ENCODE data around the gene HOXB9. TPM values are rescaled to one million over a fixed set of nuclear protein-coding genes. Genes with fewer than 3 reads are reported as not detected.

HOXB9 gene
- total and polyA plus RNA-seq, 9 of the 15 experiments (the other 6 are each of a cell fraction or from before 2014, with no cell fraction given): 3.1 to 196 (median 77.6) TPM

GRCh38 chr17:48624544-48625494 is 1.3 kb downstream of the HOXB9 start (continued):
- no peak for TF ChIP-seq IRF1 (CRISPR knock-in tag; IDR thresholded peaks at IDR 0.05; ENCODE audit: borderline replicate concordance)
- peak in 1 of 2 experiments; percentile 61; a peak in 1 of 4 replicates for TF ChIP-seq MLLT1 (IDR thresholded peaks at IDR 0.05)
- TF ChIP-seq MLX (CRISPR knock-in tag; conservative IDR thresholded peaks at IDR 0.05): no peak
- no peak for TF ChIP-seq MAFK (IDR thresholded peaks at IDR 0.05; ENCODE audit: low read length)
- no peak for TF ChIP-seq CREB3 (tag; conservative IDR thresholded peaks at IDR 0.05; ENCODE audit: low read depth)
- no peak for TF ChIP-seq TRIM25 (IDR thresholded peaks at IDR 0.05; ENCODE audit: borderline replicate concordance)
- peak; percentile 26 for TF ChIP-seq SAP30 (IDR thresholded peaks at IDR 0.05; ENCODE audit: borderline replicate concordance, insufficient read depth, low read depth, low read length, poor library complexity, severe bottlenecking)
- no peak for TF ChIP-seq CBX2 (IDR thresholded peaks at IDR 0.05; ENCODE audit: insufficient read depth, low read length, poor library complexity, severe bottlenecking)
- peak; percentile 70 for TF ChIP-seq PRPF4 (IDR thresholded peaks at IDR 0.05; ENCODE audit: insufficient read depth, low read depth, low read length, poor library complexity, severe bottlenecking)
- TF ChIP-seq NR0B1 (IDR thresholded peaks at IDR 0.05; ENCODE audit: partially characterized antibody): no peak
- no peak for TF ChIP-seq ZNF589 (CRISPR knock-in tag; IDR thresholded peaks at IDR 0.05; ENCODE audit: low read depth)
- TF ChIP-seq XRCC3 (IDR thresholded peaks at IDR 0.05): no peak
- TF ChIP-seq HINFP (tag; conservative IDR thresholded peaks at IDR 0.05; ENCODE audit: low read depth): no peak
- no peak for TF ChIP-seq CSDE1 (IDR thresholded peaks at IDR 0.05)
- TF ChIP-seq POLR2G (IDR thresholded peaks at IDR 0.05; ENCODE audit: low read depth, low read length): peak; percentile 79

All from K562 (cell line).